Fibroblast of pulmonary artery (primary cell): ENCODE measurements around the gene DNMT1.

Source experiments
- DNase-seq: peaks from one replicate; pipeline ENCODE4 v3.0.0-alpha.2; 2010; ENCODE audit warnings: low read depth
- H3K4me3 ChIP-seq: replicated peaks from 2 replicates; pipeline ENCODE4 v1.5.1; 2011; ENCODE audit warnings: low read depth, mild to moderate bottlenecking, control low read depth, low read length, moderate library complexity
- TF ChIP-seq, protein P1 (sequence below): IDR thresholded peaks from 2 replicates; pipeline ENCODE4 v1.5.1; 2011; ENCODE audit warnings: mild to moderate bottlenecking, control low read depth, low read length, inconsistent platforms; ENCODE audit errors: missing control alignments

Gene DNMT1

GRCh38 chr19:10118960-10119359 lies 75.8 kb downstream of the DNMT1 start:
- peak overlapping the region; percentile 98 for H3K4me3 ChIP-seq
- TF ChIP-seq, protein P1, sequence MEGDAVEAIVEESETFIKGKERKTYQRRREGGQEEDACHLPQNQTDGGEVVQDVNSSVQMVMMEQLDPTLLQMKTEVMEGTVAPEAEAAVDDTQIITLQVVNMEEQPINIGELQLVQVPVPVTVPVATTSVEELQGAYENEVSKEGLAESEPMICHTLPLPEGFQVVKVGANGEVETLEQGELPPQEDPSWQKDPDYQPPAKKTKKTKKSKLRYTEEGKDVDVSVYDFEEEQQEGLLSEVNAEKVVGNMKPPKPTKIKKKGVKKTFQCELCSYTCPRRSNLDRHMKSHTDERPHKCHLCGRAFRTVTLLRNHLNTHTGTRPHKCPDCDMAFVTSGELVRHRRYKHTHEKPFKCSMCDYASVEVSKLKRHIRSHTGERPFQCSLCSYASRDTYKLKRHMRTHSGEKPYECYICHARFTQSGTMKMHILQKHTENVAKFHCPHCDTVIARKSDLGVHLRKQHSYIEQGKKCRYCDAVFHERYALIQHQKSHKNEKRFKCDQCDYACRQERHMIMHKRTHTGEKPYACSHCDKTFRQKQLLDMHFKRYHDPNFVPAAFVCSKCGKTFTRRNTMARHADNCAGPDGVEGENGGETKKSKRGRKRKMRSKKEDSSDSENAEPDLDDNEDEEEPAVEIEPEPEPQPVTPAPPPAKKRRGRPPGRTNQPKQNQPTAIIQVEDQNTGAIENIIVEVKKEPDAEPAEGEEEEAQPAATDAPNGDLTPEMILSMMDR, result no peak
- DNase-seq, result no peak

DNA sequence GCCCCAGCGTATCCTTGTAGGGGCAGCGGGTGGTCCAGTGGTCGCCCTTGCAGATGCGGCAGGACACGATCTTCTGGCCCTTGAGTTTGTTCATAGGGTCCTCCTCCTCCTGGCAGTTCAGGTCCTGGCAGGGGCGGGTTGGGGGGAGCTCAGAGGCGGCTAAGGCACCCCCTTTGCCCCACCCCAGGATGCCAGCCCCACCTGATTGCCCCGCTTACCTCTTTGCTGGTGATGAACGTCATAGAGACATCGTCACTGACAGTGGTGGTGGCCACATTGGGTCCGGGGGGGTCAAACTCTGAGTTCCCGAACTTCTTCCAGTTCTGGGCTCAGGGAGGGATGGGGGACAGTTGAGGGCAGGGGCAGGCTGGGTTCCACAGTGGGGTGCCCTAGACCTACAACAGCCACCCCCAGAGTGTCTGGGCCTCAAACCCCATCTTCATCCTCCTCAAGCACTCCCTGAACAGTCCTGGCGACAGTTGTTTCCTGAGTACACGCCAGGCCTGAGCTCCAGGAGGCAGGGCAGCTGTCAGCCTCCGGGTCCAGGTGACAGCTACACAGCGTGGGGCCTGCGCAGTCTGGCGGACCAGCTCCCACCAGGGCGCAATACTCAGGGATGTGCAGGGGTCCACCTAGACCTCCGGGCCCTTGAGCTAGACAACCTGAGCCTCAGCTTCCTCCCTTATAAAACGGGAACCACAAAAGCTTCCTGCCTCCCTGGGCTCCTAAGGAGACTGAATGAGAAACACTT lies 77.7 kb downstream of the DNMT1 start:
- DNase-seq, result no peak
- TF ChIP-seq, protein P1, result no peak
- no peak overlapping the region for H3K4me3 ChIP-seq

DNA sequence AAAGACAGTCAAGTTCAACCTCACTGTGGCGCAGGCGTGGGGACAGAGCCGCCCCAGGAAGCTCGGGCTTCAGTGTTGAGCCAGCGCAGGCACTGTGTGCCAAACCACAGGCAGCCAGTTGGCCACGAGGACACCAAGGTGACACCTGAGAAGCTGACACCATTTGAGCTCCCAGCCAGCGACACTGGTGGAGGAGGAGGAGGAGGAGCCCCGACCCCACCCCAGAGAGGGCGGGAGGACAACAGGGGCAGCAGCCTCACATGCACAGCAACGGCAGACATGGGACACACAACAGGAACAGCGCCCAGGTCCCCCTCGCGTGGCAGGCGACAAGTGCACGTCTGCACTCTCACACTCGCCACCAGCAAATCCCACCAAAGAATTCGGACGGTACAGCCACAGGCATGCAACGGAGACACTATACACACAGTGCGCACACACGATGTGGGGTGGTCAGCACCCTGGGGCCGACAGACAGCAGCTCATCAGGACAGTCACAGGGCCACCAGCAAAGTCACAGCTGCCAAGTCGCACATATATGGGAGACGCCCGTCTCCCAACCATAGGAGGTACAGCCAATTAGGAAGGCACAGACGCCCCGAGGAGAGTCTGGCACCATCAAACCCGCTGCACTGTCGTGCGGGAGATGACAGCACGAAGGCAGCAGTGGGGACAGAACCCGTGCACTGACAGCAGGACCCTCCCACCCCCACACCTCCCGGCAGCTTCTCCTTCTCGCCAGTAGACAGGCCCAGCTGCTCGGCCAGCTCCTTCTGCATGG lies 78.5 kb downstream of the DNMT1 start:
- no peak overlapping the region for H3K4me3 ChIP-seq
- TF ChIP-seq, protein P1, result no peak
- no peak for DNase-seq

GRCh38 chr19:10115392-10116084 lies 79.2 kb downstream of the DNMT1 start:
- no peak overlapping the region for H3K4me3 ChIP-seq
- TF ChIP-seq, protein P1, result no peak
- DNase-seq, result no peak

DNA sequence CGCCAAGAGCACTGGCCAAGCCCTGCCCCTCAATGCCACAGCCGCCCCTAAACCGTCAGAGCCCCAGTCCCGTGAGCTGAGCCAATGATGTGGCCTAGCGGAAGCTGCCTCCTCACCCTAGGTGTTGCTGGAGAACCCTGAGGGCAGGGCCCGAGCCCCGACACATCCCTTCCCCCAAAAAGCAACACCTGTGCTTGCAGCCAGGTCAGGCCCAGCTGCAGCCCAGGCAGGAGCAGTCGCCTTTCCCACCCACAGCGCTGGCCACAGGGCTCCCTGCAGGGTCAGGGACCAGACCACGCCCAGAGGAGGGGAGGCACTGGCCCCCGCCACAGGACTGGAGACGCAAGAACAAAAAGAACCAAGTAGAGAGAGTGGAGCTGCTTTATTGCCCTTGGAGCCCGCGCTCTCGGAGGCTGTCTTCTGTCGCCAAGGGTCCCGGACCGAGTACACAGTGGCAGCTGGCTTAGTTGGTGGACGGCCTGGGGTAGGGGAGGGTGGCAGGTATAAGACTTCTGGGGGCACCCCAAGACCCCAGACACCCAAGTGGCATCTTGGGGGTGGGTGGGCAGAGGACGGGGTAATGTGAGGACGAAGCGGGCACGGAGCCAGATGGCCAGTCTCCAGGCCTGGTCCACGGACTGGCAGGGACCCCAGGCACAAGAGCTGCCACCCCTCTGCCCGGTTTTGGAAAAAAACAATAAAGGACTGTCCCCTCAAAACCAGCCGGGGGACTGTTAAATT lies 79.9 kb downstream of the DNMT1 start:
- DNase-seq, result no peak
- no peak overlapping the region for H3K4me3 ChIP-seq

More for the DNA sequence above, 79.9 kb downstream of the DNMT1 start:
- TF ChIP-seq, protein P1, result no peak
